Ureter (tissue), 1 donor: ENCODE results near the gene TXNRD2. TPM values are rescaled to one million over a fixed set of nuclear protein-coding genes. Genes with fewer than 3 reads are reported as not detected.
"Not testable (repeated sequence)": the region's sequence is repeated elsewhere in the genome, so short reads cannot be mapped to it uniquely, and the experiment has no call there.

Experiments used
- DNase-seq: peaks from one replicate; pipeline ENCODE4 v3.0.0-alpha.2; 2020; ENCODE audit warnings: low spot score
- total RNA-seq: library from RNA; stranded (reverse); gene quantifications from one replicate; pipeline ENCODE4 v1.2.4, GENCODE V29; 2023
- donor health status: DM: yes; HTN: yes; CAD: no.

Gene TXNRD2
- total RNA-seq, 1 donor from 2014 or later = 41.6 TPM

DNA sequence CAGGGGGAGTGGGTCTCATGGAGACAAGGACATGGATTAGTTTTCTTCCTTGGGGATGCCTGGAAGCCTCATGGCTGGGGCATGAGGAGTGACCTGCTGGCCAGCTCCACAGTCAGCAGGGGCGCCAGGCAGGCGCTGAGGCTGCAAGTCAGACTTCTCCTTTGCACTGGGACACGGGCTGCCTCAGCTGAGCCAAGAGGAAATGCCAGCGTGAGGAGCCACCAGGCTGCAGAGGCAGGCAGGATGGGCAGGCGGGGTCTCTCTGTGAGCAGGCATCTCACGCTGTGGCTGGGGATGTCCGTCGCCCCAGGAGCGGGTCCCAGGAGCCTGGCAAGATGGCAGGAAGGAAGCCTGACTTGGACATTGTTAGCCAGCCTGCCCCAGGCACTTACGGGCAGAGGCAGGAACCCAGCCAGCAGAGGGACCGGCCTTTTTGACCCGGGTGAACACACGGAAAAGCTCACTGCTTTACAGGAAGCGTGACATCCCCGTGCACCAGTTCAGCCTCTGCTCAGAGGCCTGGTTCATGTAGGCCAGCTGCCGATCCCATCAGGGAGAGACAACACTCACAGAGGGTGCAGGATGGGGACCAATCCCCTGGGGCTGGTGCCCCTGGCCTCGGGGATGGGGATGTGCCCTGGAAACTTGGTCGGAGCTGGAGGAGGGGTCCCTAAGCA is 97.1 kb downstream of the TXNRD2 start:
- peak; percentile 73 for DNase-seq

- DNase-seq = no peak
These were observed 97.7 kb downstream of the TXNRD2 start for GRCh38 chr22:19843857-19844376.

GRCh38 chr22:19843107-19843856 is 98.3 kb downstream of the TXNRD2 start:
- peak; percentile 53 for DNase-seq

- DNase-seq = no peak
These were observed 99.1 kb downstream of the TXNRD2 start for GRCh38 chr22:19842393-19843106.

GRCh38 chr22:19841641-19842392 is 99.8 kb downstream of the TXNRD2 start:
- DNase-seq = no peak

GRCh38 chr22:19840955-19841640 is 100.5 kb downstream of the TXNRD2 start:
- no peak for DNase-seq

DNA sequence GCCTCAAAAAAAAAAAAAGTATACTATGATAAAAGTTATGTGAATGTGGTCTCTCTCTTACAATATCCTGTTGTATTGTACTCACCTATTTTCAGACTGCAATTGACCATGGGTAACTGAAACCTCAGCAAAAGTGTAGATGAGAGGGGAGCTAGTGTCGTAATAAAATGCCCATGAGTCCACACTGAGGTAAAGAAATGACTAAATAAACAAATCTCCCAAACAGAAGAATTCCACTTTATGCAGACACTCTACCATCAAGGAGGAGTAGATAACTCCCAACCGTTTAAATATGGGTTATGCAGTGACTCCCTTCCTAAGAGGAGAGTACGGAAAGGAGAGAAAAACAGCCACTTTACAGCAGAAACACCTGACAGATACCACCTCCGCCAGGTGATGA is 101.6 kb downstream of the TXNRD2 start:
- DNase-seq = no peak

- DNase-seq = no peak
These were observed 103.7 kb downstream of the TXNRD2 start for GRCh38 chr22:19837915-19838314.

GRCh38 chr22:19836512-19836911 is 105.1 kb downstream of the TXNRD2 start:
- DNase-seq = no peak

DNA sequence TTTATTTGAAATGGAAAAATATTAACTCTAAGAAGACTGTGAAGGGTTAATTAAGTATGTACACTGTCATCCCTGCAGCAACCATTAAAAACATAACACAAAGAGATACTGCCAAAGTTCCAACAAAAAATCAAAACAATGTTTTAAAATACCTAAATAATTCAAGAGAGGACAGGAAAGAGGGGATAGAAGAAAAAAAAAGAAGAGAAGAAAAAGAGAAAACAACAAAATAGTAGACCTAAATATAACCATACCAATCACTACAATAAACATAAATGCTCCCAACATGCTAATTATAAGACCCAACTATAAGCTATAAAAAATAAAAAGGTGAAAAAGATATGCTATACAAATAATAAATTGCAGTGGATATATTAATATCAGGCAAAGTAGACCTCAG is 107.0 kb downstream of the TXNRD2 start:
- DNase-seq = no peak

GRCh38 chr22:19833327-19833726 is 108.3 kb downstream of the TXNRD2 start:
- DNase-seq = not testable (repeated sequence)

- peak; percentile 36 for DNase-seq
These were observed 109.0 kb downstream of the TXNRD2 start for GRCh38 chr22:19832476-19833108.

DNA sequence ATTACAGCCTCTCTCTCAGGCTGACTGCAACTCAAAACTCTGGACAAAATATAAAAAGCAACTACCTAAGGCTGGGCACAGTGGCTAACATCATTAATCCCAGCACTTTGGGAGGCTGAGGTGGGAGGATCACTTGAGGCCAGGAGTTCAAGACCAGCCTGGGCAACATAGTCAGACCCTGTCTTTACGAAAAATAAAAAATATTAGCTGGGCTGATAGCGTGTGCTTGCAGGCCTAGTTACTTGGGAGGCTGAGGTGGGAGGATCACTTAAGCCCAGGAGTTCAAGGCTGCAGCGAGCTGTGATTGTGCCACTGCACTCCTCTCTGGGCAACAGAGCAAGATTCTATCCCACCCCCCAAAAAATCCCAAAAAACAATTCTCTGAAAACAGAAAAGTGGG is 109.6 kb downstream of the TXNRD2 start:
- not testable (repeated sequence) for DNase-seq

DNA sequence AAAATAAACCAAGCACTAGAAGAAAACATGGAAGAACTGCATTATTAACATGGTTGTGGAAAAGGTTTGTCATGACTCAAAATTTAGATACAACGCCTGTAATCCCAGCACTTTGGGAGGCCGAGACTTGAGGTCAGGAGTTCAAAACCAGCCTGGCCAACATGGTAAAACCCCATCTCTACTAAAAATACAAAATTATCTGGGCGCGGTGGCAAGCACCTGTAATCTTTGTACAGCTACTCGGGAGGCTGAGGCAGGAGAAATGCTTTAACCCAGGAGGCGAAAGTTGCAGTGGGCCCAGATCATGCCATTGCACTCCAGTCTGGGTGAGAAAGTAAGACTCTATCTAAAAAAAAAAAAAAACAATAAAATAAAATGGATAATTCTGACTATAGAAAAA is 110.6 kb downstream of the TXNRD2 start:
- no peak for DNase-seq

GRCh38 chr22:19828035-19828401 is 113.6 kb downstream of the TXNRD2 start:
- no peak for DNase-seq

DNA sequence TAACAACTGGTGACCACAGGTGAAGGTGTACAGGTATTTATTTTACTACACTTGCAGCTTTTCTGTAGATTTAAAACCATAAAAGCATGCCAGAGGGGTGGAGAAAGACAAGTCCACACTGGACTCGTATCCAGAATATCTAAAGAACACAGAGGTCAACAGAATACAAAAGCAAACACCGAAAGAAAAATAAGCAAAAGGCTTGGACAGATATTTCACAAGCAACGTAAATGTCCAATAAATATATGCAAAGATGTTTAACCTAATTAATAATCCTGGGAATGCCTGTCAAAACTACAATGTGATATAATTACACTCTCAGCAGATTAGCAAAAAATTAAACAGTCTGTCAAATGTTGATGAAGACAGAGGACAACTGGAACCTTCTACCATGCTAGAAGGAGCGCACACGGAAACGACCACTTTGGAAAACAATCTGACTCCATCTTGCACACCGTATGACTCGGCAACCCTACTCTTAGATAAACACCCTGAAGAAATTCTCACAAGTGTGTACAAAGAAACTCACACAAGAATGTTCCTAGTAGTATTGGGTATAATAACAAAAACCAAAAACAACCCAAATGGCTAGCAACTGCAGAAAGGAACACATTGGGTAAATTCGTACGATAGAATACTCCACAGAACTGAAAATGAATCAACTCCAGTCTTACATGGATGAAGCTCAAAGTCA is 114.1 kb downstream of the TXNRD2 start:
- DNase-seq = no peak

- no peak for DNase-seq
These were observed 115.0 kb downstream of the TXNRD2 start for GRCh38 chr22:19826619-19826950.

DNA sequence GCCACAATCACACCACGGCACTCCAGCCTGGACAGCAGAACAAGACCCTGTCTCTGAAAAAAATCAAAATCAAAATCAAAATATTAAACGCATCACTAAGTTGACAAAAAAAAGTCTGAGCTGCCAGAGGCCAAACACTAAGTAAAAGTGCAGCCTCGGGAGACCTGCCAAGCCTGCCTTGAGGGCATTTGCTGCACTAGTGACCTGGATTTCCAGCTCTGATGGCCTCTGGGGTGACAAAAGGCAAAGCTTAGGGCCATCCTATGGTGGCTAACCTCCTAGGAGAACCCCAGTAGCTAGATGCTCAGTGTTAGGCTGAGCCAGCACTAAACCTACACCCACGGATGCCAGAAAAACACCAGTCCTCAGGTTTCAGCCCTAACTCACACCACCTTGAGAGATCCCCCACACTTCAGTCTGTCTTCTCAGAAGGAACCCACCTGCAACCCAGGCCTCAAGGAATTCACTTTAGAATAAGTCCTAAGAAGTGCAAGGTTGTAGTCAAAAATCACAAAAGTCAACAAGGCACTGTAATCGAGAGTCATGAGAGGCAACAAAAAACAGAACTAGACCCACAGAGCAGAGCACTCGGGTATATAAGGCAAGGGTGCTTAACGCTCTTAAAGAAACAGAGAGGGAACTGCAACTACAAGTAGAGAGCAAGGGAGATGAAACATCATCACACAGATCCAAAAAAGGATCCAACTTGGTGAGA is 115.6 kb downstream of the TXNRD2 start:
- DNase-seq = peak; percentile 43
